NT2/D1 (cell line): Measurements from ENCODE around the gene DOCK3.
"Not testable (repeated sequence)": the region's sequence is repeated elsewhere in the genome, so short reads cannot be mapped to it uniquely, and the experiment has no call there.

Experiments used
- SUZ12 ChIP-seq: IDR thresholded peaks from 2 replicates; pipeline ENCODE4 v1.6.1; 2011; ENCODE audit not compliant: insufficient read length, insufficient read depth; ENCODE audit errors: extremely low read depth
- YY1 ChIP-seq: IDR thresholded peaks from 2 replicates; pipeline ENCODE4 v1.6.1; 2011; ENCODE audit not compliant: insufficient read length, insufficient read depth
- ZNF274 ChIP-seq: IDR thresholded peaks from 2 replicates; pipeline ENCODE4 v1.6.1; 2011; ENCODE audit warnings: mild to moderate bottlenecking, low read depth, low read length

- not testable (repeated sequence) for TF ChIP-seq YY1, SUZ12, ZNF274
These were observed 524.6 kb downstream of the DOCK3 start for GRCh38 chr3:51199296-51199695.
